H1 (cell line): ENCODE measurements around the gene CACNA1B.

Experiments
- POLR2AphosphoS5 ChIP-seq: IDR thresholded peaks from 2 replicates; pipeline ENCODE4 v1.6.1; 2011; ENCODE audit warnings: low read depth, low read length
- SP2 ChIP-seq: IDR thresholded peaks from 2 replicates; pipeline ENCODE4 v1.6.1; 2012; ENCODE audit warnings: mild to moderate bottlenecking, low read length, inconsistent platforms

- no peak for TF ChIP-seq SP2
- TF ChIP-seq POLR2AphosphoS5, result no peak
Measured at GRCh38 chr9:138049085-138049778, 171.7 kb downstream of the CACNA1B start.
